Measurements from ENCODE around the gene FABP6. TPM values are rescaled to one million over a fixed set of nuclear protein-coding genes. Genes with fewer than 3 reads are reported as not detected.
A peak's percentile ranks its signal among the peaks of the same experiment; 100 is the strongest.

FABP6 gene
- total RNA-seq, 1 donor from 2014 or later = not detected

- no peak for DNase-seq (ENCODE audit: low read depth)
- no peak for TF ChIP-seq CTCF (IDR thresholded peaks at IDR 0.05; ENCODE audit: insufficient read depth, low read length, severe bottlenecking)
- Histone ChIP-seq H3K4me3 (ENCODE audit: low read depth, low read length) (no peak overlapping the region), H3K27me3 (ENCODE audit: control insufficient read depth, insufficient read depth, low read length) (no peaks in the 10 kb centered on the region), H3K36me3 (ENCODE audit: control insufficient read depth, insufficient read depth, low read length) (peaks cover 7% of the 10 kb centered on the region)
- FAIRE-seq = no peak
Observed at GRCh38 chr5:160260006-160260775, 30.9 kb downstream of the FABP6 start.

GRCh38 chr5:160260881-160261815, 31.8 kb downstream of the FABP6 start:
- DNase-seq (ENCODE audit: low read depth) (peak; percentile 72), FAIRE-seq (peak; percentile 86)
- no peak overlapping the region for H3K4me3 ChIP-seq (ENCODE audit: low read depth, low read length)
- H3K27me3 ChIP-seq (ENCODE audit: control insufficient read depth, insufficient read depth, low read length) = no peaks in the 10 kb centered on the region
- TF ChIP-seq CTCF (IDR thresholded peaks at IDR 0.05; ENCODE audit: insufficient read depth, low read length, severe bottlenecking) = no peak
- H3K36me3 ChIP-seq (ENCODE audit: control insufficient read depth, insufficient read depth, low read length) = peaks cover 7% of the 10 kb centered on the region

DNA sequence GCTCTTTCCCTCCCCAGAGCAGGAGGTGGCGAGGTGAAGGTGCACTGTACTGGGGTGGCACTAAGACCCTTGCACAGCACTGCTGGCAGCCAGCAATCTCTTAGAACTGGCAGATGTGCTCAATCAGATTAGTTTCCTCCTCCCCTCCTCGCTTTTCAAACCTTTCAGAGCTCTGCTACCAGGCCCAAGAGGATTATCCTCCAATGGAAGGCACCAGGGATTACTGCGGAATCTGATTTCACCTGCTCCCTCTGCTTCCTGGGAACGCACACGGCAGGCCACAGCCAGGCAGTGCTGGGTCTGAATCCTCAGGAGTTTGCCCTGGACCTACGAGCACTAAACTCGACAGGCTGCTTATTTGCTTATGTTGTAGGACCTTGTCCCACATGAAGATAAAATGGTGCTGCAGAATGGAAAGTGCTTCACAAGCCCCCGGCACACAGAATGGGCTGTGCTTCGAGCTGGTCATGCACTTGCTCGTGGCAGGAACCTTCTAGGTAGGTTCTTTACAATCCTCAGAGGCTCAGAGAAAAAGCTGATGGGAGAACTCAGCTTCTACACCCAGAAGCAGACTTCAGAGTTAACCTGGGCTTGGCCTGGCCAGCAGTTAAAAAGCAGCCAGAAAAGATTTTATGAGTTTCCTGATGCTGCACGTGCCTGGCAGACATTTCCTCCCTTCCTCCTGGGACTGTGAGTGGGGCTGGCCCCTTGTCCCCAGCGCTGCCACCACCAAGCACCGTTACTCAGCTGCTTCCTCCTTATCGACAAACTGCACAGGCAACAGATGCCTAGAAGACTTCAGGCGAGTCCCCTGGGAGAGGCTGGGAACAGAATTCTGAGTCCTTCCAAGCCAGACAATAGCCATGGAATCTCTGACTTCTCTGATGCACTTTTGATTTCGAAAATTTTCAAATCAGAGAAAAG, 33.1 kb downstream of the FABP6 start:
- Histone ChIP-seq H3K36me3 (ENCODE audit: control insufficient read depth, insufficient read depth, low read length) (peaks cover 7% of the 10 kb centered on the region), H3K27me3 (ENCODE audit: control insufficient read depth, insufficient read depth, low read length) (no peaks in the 10 kb centered on the region), H3K4me3 (ENCODE audit: low read depth, low read length) (no peak overlapping the region)
- no peak for TF ChIP-seq CTCF (IDR thresholded peaks at IDR 0.05; ENCODE audit: insufficient read depth, low read length, severe bottlenecking)
- DNase-seq (ENCODE audit: low read depth) = no peak
- no peak for FAIRE-seq

DNA sequence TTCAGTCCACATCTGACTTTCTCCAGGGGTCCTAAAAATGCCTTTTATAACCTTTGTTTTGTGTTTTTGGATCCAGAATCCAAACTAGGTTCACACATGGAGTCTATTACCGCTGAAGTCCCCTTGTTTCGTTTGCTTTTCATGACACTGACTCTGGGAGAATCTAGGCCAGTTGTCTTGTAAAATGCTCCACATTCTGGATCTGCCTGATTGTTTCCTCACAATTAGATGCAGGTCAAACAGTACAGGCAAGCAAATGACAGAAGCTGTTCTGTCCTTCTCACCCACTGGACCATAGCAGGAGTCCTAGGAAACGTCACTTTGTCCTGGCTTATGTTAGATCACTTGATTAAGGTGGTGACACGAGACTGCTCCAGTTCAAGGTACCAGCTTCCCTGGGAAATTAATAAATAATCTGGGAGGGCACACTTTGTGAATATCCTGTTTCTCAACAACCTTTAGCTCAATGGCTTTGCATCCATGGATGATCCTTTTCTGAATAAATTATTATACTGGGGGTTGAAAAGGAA, 34.1 kb downstream of the FABP6 start:
- no peak for TF ChIP-seq CTCF (IDR thresholded peaks at IDR 0.05; ENCODE audit: insufficient read depth, low read length, severe bottlenecking)
- FAIRE-seq (no peak), DNase-seq (ENCODE audit: low read depth) (no peak)
- peaks cover 7% of the 10 kb centered on the region for H3K36me3 ChIP-seq (ENCODE audit: control insufficient read depth, insufficient read depth, low read length)
- no peak overlapping the region for H3K4me3 ChIP-seq (ENCODE audit: low read depth, low read length)
- no peaks in the 10 kb centered on the region for H3K27me3 ChIP-seq (ENCODE audit: control insufficient read depth, insufficient read depth, low read length)

DNA sequence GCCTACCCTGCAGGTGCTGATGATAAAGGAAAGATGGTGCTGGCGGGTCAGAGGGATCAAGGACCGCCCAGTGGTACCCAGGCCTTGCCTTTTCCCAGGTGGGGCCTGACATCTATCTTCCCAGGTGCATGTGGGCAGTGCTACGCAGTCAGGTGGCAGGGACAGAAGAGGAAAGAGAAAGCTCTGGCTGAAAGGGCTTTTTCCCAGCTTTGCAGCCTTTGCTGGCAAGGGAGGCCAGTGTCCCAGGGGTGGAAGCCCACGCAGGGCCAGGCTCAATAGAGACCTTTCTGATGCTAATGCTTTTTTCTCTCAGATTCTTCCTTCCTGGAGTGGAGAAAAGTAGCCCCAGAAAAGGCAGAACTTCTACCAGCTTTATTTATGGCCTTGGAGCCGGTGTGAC, 36.7 kb downstream of the FABP6 start:
- DNase-seq (ENCODE audit: low read depth) (no peak), FAIRE-seq (no peak)
- H3K36me3 ChIP-seq (ENCODE audit: control insufficient read depth, insufficient read depth, low read length) = peaks cover 1% of the 10 kb centered on the region
- no peak for TF ChIP-seq CTCF (IDR thresholded peaks at IDR 0.05; ENCODE audit: insufficient read depth, low read length, severe bottlenecking)
- no peaks in the 10 kb centered on the region for H3K27me3 ChIP-seq (ENCODE audit: control insufficient read depth, insufficient read depth, low read length)
- no peak overlapping the region for H3K4me3 ChIP-seq (ENCODE audit: low read depth, low read length)
